Measurements from ENCODE around the gene ZNF354C. TPM values are rescaled to one million over a fixed set of nuclear protein-coding genes. Genes with fewer than 3 reads are reported as not detected.
"Not testable (repeated sequence)": the region's sequence is repeated elsewhere in the genome, so short reads cannot be mapped to it uniquely, and the experiment has no call there.

The ZNF354C gene
- total RNA-seq, 4 donors from 2014 or later = 0.75 to 7.6 (median 2.9) TPM

DNA sequence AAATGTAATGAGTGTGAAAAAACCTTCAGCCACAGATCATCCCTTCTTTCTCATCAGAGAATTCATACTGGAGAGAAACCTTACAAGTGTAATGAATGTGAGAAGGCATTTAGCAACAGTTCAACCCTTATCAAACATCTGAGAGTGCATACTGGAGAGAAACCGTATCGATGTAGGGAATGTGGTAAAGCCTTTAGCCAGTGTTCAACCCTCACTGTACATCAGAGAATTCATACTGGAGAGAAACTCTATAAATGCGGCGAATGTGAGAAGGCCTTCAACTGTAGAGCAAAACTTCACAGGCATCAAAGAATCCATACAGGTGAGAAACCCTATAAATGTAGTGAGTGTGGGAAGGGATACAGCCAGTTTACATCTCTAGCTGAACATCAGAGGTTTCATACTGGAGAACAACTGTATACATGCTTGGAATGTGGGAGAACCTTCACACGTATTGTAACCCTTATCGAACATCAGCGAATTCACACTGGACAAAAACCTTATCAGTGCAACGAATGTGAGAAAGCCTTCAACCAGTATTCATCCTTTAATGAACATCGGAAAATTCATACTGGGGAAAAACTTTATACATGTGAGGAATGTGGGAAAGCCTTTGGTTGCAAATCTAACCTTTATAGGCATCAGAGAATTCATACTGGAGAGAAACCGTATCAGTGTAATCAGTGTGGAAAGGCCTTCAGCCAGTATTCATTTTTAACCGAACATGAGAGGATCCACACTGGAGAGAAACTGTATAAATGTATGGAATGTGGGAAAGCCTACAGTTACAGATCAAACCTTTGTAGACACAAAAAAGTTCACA is 19.2 kb downstream of the ZNF354C start:
- TF ChIP-seq POLR2A (IDR thresholded peaks at IDR 0.05) (no peak), EP300 (IDR thresholded peaks at IDR 0.05; ENCODE audit: low read depth) (no peak), POLR2AphosphoS5 (IDR thresholded peaks at IDR 0.05) (no peak)
- in situ Hi-C loops (cut with MboI; ENCODE audit: low pct_ligation_motif_present in 1 of 4, low pct_unique_long_range_greater_than_20kb in 1 of 4, low sequenced_read_pairs in 3 of 4) = no loop called here
- no peak overlapping the region for H3K4me3 ChIP-seq
- H3K27ac ChIP-seq = no peak overlapping the region
- H3K36me3 ChIP-seq = peaks cover 0 to 54% (median 31%) of the 10 kb centered on the region in 4 donors
- intact Hi-C loops (cut with DNase I; ENCODE audit: low total_unique reads) = no loop called here
- no peaks in the 10 kb centered on the region for H3K4me1 ChIP-seq
- 97 to 99% methylated on average over 11 of the region's 11 CpGs for WGBS, 2 donors (ENCODE audit: low coverage in 1 of 2)
- DNase-seq = no peak
- H3K9me3 ChIP-seq = peaks cover 97 to 98% of the 10 kb centered on the region in 2 donors
- no peaks in the 10 kb centered on the region for H3K27me3 ChIP-seq

DNA sequence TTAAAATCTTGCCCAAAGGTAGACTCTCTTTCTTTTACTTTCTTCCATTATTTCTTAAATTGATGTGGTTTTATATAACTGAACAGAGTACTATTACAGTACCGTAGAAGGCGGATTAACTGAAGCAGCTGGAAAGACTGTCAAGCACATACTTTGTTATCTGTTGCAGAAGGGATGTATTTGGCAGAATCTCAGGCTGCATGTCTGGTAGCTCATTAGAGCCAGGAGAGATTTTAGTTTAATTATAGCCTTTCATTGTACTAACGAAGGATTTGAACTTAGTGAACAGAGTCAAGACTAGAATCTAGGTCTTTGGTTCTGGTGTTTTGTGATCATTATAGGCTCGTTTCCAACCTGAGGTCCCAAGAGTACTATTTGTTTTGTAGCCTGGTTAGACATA is 20.6 kb downstream of the ZNF354C start:
- H3K9me3 ChIP-seq = peaks cover 96 to 98% of the 10 kb centered on the region in 2 donors
- peaks cover 0 to 48% (median 28%) of the 10 kb centered on the region in 4 donors for H3K36me3 ChIP-seq

DNA sequence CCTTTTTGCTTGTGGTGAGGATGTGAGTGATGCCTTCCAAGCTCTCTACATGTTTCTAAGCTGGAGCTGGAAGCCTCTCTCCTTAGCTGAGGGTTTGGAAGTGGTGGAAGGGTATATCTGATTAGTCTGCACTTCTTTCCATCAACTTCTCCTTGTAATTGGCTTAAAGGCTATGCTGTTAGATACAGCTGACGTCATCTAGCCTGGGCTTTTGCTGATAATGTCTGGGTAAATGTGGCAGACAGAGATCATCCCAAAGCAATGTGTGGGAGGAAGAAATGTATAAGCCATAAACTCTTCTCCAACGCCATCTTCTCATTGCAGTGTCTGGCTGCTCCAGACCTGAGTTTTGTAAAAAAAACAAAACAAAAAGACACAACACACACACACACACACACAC is 29.3 kb downstream of the ZNF354C start:
- no peak for TF ChIP-seq POLR2A (IDR thresholded peaks at IDR 0.05)
- TF ChIP-seq EP300 (IDR thresholded peaks at IDR 0.05; ENCODE audit: low read depth) = no peak
- intact Hi-C loops (cut with DNase I; ENCODE audit: low total_unique reads) = no loop called here
- Histone ChIP-seq H3K36me3 (no peaks in the 10 kb centered on the region), H3K27me3 (no peaks in the 10 kb centered on the region), H3K27ac (no peak overlapping the region), H3K4me1 (no peaks in the 10 kb centered on the region), H3K4me3 (no peak overlapping the region), H3K9me3 (peaks cover 57 to 94% of the 10 kb centered on the region in 2 donors)
- 67 to 75% methylated on average over 1 to 2 of the region's 2 CpGs for WGBS, 2 donors (ENCODE audit: low coverage in 1 of 2)
- in situ Hi-C loops (cut with MboI; ENCODE audit: low pct_ligation_motif_present in 1 of 4, low pct_unique_long_range_greater_than_20kb in 1 of 4, low sequenced_read_pairs in 3 of 4) = no loop called here
- no peak for DNase-seq

More for the DNA sequence above, 20.6 kb downstream of the ZNF354C start:
- Histone ChIP-seq H3K4me1 (no peaks in the 10 kb centered on the region), H3K27ac (no peak overlapping the region), H3K27me3 (no peaks in the 10 kb centered on the region), H3K4me3 (no peak overlapping the region)
- in situ Hi-C loops (cut with MboI; ENCODE audit: low pct_ligation_motif_present in 1 of 4, low pct_unique_long_range_greater_than_20kb in 1 of 4, low sequenced_read_pairs in 3 of 4) (no loop called here), intact Hi-C loops (cut with DNase I; ENCODE audit: low total_unique reads) (no loop called here)
- TF ChIP-seq, protein P1, sequence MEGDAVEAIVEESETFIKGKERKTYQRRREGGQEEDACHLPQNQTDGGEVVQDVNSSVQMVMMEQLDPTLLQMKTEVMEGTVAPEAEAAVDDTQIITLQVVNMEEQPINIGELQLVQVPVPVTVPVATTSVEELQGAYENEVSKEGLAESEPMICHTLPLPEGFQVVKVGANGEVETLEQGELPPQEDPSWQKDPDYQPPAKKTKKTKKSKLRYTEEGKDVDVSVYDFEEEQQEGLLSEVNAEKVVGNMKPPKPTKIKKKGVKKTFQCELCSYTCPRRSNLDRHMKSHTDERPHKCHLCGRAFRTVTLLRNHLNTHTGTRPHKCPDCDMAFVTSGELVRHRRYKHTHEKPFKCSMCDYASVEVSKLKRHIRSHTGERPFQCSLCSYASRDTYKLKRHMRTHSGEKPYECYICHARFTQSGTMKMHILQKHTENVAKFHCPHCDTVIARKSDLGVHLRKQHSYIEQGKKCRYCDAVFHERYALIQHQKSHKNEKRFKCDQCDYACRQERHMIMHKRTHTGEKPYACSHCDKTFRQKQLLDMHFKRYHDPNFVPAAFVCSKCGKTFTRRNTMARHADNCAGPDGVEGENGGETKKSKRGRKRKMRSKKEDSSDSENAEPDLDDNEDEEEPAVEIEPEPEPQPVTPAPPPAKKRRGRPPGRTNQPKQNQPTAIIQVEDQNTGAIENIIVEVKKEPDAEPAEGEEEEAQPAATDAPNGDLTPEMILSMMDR (IDR thresholded peaks at IDR 0.05) = no peak
- TF ChIP-seq POLR2A (IDR thresholded peaks at IDR 0.05) (no peak), EP300 (IDR thresholded peaks at IDR 0.05; ENCODE audit: low read depth) (no peak), POLR2AphosphoS5 (IDR thresholded peaks at IDR 0.05) (no peak)
- 92 to 93% methylated on average over 4 of the region's 4 CpGs for WGBS, 2 donors (ENCODE audit: low coverage in 1 of 2)
- DNase-seq = no peak

DNA sequence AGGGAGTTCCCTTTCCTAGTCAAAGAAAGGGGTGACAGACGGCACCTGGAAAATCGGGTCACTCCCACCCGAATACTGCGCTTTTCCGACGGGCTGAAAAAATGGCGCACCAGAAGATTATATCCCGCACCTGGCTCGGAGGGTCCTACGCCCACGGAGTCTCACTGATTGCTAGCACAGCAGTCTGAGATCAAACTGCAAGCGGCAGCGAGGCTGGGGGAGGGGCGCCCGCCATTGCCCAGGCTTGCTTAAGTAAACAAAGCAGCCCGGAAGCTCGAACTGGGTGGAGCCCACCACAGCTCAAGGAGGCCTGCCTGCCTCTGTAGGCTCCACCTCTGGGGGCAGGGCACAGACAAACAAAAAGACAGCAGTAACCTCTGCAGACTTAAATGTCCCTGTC is 41.1 kb downstream of the ZNF354C start:
- 90 to 93% methylated on average over 11 to 16 of the region's 17 CpGs for WGBS, 2 donors (ENCODE audit: low coverage in 1 of 2)
- intact Hi-C loops (cut with DNase I; ENCODE audit: low total_unique reads); DNase-seq; H3K4me1 ChIP-seq; H3K27ac ChIP-seq; H3K4me3 ChIP-seq; H3K27me3 ChIP-seq; in situ Hi-C loops (cut with MboI; ENCODE audit: low pct_ligation_motif_present in 1 of 4, low pct_unique_long_range_greater_than_20kb in 1 of 4, low sequenced_read_pairs in 3 of 4); H3K36me3 ChIP-seq: not testable (repeated sequence)
- peaks cover 41% of the 10 kb centered on the region in 2 donors for H3K9me3 ChIP-seq

DNA sequence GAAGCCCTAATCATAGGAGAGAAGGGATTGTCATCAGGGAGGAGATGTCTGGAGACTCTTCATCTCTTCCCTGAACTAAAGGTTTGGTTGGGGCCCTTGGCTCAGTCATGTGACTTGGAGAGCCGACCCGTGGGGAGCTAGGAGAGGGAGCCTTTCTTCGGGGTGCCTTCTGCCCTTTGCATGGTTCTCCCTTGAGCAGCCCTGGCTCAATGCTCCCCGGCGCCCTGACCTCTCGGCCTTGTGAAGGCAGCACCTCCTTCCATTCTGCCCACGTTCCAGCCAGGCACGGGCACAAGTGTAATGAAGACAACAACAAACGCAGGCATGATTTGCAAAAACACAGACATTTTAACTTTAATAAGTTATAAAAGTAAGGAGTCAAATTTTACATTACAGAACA is 50.4 kb downstream of the ZNF354C start:
- Histone ChIP-seq H3K9me3 (peaks cover 23 to 37% of the 10 kb centered on the region in 2 donors), H3K4me3 (no peak overlapping the region), H3K27ac (no peak overlapping the region), H3K4me1 (no peaks in the 10 kb centered on the region), H3K36me3 (no peaks in the 10 kb centered on the region), H3K27me3 (no peaks in the 10 kb centered on the region)
- TF ChIP-seq, protein P1 (IDR thresholded peaks at IDR 0.05) = no peak
- TF ChIP-seq POLR2AphosphoS5 (IDR thresholded peaks at IDR 0.05) (no peak), EP300 (IDR thresholded peaks at IDR 0.05; ENCODE audit: low read depth) (no peak), POLR2A (IDR thresholded peaks at IDR 0.05) (no peak)
- no peak for DNase-seq
- in situ Hi-C loops (cut with MboI; ENCODE audit: low pct_ligation_motif_present in 1 of 4, low pct_unique_long_range_greater_than_20kb in 1 of 4, low sequenced_read_pairs in 3 of 4) = no loop called here
- intact Hi-C loops (cut with DNase I; ENCODE audit: low total_unique reads) = no loop called here
- 88% methylated on average over 9 of the region's 9 CpGs; no CpG with 5 or more reads in 1 of the 2 donors for WGBS, 2 donors (ENCODE audit: low coverage in 1 of 2)
